K562 (cell line): ENCODE measurements around the gene PURA. TPM values are rescaled to one million over a fixed set of nuclear protein-coding genes. Genes with fewer than 3 reads are reported as not detected.

ENCODE experiments used
- ARID3A ChIP-seq: IDR thresholded peaks from 2 replicates; pipeline ENCODE4 v1.6.1; 2012; ENCODE audit warnings: low read depth, low read length, improper control_type of control experiment, borderline replicate concordance
- BRD9 ChIP-seq: fragments of 450-650 bp; IDR thresholded peaks from 2 replicates; pipeline ENCODE4 v1.6.1; 2018; ENCODE audit warnings: low read depth; ENCODE audit not compliant: partially characterized antibody
- CREB5 ChIP-seq: fragments of 250-450 bp; sonication (Bioruptor Pico); IDR thresholded peaks from 2 replicates; pipeline ENCODE4 v1.5.0; 2020; ENCODE audit warnings: mild to moderate bottlenecking
- ETV5 ChIP-seq: sonication (generic); formaldehyde crosslinking; IDR thresholded peaks from 2 replicates; pipeline ENCODE4 v1.4.0; 2020; ENCODE audit warnings: low read depth, mild to moderate bottlenecking, missing genetic modification reagents
- FIP1L1 ChIP-seq: fragments of 200-400 bp; formaldehyde crosslinking; IDR thresholded peaks from 2 replicates; pipeline ENCODE4 v1.6.1; 2018; ENCODE audit warnings: mild to moderate bottlenecking, low read depth, low read length; ENCODE audit not compliant: poor library complexity, severe bottlenecking
- GTF2E2 ChIP-seq: fragments of 200-800 bp; sonication (Bioruptor generic); IDR thresholded peaks from 2 replicates; pipeline ENCODE4 v1.6.1; 2016; ENCODE audit warnings: missing genetic modification characterization, missing compliant biosample characterization
- HOMEZ ChIP-seq: fragments of 250-450 bp; sonication (Bioruptor Pico); IDR thresholded peaks from 2 replicates; pipeline ENCODE4 v1.4.0; 2020; ENCODE audit warnings: mild to moderate bottlenecking, moderate library complexity
- JUND ChIP-seq, 2 experiments: IDR thresholded peaks; 2 replicates in 1 of 2; 3 replicates in 1 of 2; pipeline ENCODE4 v1.6.1; 2011; ENCODE audit warnings: borderline replicate concordance in 2 of 2, low read depth in 2 of 2, low read length in 2 of 2, improper control_type of control experiment in 1 of 2, missing biosample characterization in 1 of 2, missing genetic modification characterization in 1 of 2, missing genetic modification reagents in 1 of 2
- KDM2B ChIP-seq: fragments of 250-450 bp; sonication (Bioruptor Pico); IDR thresholded peaks from 2 replicates; pipeline ENCODE4 v1.8.0; 2021; ENCODE audit warnings: mild to moderate bottlenecking, moderate library complexity
- MCM7 ChIP-seq, 2 experiments: fragments of 450-650 bp; IDR thresholded peaks; 2 replicates each; pipeline ENCODE4 v1.6.1; 2016 to 2018
- PHTF2 ChIP-seq: fragments of 250-450 bp; sonication (Bioruptor Pico); IDR thresholded peaks from 2 replicates; pipeline ENCODE4 v1.5.0; 2021; ENCODE audit warnings: mild to moderate bottlenecking
- PRDM10 ChIP-seq: fragments of 450-650 bp; IDR thresholded peaks from 2 replicates; pipeline ENCODE4 v1.6.1; 2018; ENCODE audit not compliant: partially characterized antibody
- ZBTB5 ChIP-seq: fragments of 450-650 bp; IDR thresholded peaks from 2 replicates; pipeline ENCODE4 v1.6.1; 2017; ENCODE audit warnings: antibody characterized with exemption
- ZNF586 ChIP-seq: fragments of 450-650 bp; formaldehyde crosslinking; conservative IDR thresholded peaks from 2 replicates; pipeline ENCODE4 v1.4.0; 2020; ENCODE audit warnings: mild to moderate bottlenecking, moderate library complexity
- ZNF668 ChIP-seq: fragments of 250-450 bp; sonication (Bioruptor Pico); IDR thresholded peaks from 2 replicates; pipeline ENCODE4 v1.8.0; 2022; ENCODE audit warnings: mild to moderate bottlenecking, inconsistent platforms
- ZNF75A ChIP-seq: fragments of 450-650 bp; formaldehyde crosslinking; IDR thresholded peaks from 2 replicates; pipeline ENCODE4 v1.4.0; 2020; ENCODE audit warnings: mild to moderate bottlenecking
- polyA plus RNA-seq, 8 experiments: library from polyadenylated mRNA; depleted of rRNA in 4 of 8; stranded (reverse) in 5 of 8; unstranded in 3 of 8; fragments of >200 nt; fragmentation: Nextera tagmentation in 2 of 8; fragmentation: Illumina TruSeq in 1 of 8; extraction: Ambion mirVana in 2 of 8; extraction: Trizol in 1 of 8; gene quantifications; 2 replicates each; pipeline versions ENCODE4 v1.2.1 to v1.2.3, GENCODE V29; 2011 to 2014; ENCODE audit warnings: inconsistent platforms in 1 of 8, missing spikeins in 1 of 8
- total RNA-seq, 7 experiments: library from RNA; depleted of rRNA in 6 of 7; stranded (reverse); fragments of >200 nt in 6 of 7; fragmentation: Illumina TruSeq in 2 of 7; extraction: Trizol in 2 of 7; gene quantifications; 2 replicates each; pipeline versions ENCODE4 v1.2.1 to v1.2.3, GENCODE V29; 2011 to 2021; ENCODE audit warnings: low replicate concordance in 1 of 7

PURA gene
- total and polyA plus RNA-seq, 9 of the 15 experiments (the other 6 are each of a cell fraction or from before 2014, with no cell fraction given): 3.2 to 11.1 (median 5.4) TPM

GRCh38 chr5:140114341-140115185 is 654 bp downstream of the PURA start (continued):
- TF ChIP-seq ZBTB5: no peak
- peak; percentile 68; the same call in 1 of the 2 replicates for TF ChIP-seq KDM2B (CRISPR knock-in tag)
- peak; percentile 58; the same call in 1 of the 2 replicates for TF ChIP-seq GTF2E2
- peak; percentile 31 for TF ChIP-seq FIP1L1
- TF ChIP-seq PRDM10: peak; percentile 98
- no peak for TF ChIP-seq MCM7 (IDR thresholded peaks at IDR 0.05)
- TF ChIP-seq ZNF586 (CRISPR knock-in tag): no peak
- no peak for TF ChIP-seq ZNF75A (CRISPR knock-in tag)
- no peak for TF ChIP-seq JUND (IDR thresholded peaks at IDR 0.05; ENCODE audit: borderline replicate concordance, low read depth, low read length)
- 0 out of 3 replicates have a peak, but pooled peaks have one; percentile 15 for TF ChIP-seq JUND (tag; IDR thresholded peaks at IDR 0.05; ENCODE audit: borderline replicate concordance, low read depth, low read length)
- TF ChIP-seq ETV5 (CRISPR knock-in tag): no peak
- TF ChIP-seq PHTF2 (CRISPR knock-in tag): no peak
- TF ChIP-seq ZNF668 (CRISPR knock-in tag): no peak
- no peak for TF ChIP-seq ARID3A
- no peak for TF ChIP-seq CREB5
- TF ChIP-seq HOMEZ (CRISPR knock-in tag): no peak
- TF ChIP-seq BRD9: no peak
